ENCODE results near the gene TFDP2.

- TF ChIP-seq POLR2AphosphoS5 (IDR thresholded peaks at IDR 0.05) = no peak
- TF ChIP-seq, protein P1, sequence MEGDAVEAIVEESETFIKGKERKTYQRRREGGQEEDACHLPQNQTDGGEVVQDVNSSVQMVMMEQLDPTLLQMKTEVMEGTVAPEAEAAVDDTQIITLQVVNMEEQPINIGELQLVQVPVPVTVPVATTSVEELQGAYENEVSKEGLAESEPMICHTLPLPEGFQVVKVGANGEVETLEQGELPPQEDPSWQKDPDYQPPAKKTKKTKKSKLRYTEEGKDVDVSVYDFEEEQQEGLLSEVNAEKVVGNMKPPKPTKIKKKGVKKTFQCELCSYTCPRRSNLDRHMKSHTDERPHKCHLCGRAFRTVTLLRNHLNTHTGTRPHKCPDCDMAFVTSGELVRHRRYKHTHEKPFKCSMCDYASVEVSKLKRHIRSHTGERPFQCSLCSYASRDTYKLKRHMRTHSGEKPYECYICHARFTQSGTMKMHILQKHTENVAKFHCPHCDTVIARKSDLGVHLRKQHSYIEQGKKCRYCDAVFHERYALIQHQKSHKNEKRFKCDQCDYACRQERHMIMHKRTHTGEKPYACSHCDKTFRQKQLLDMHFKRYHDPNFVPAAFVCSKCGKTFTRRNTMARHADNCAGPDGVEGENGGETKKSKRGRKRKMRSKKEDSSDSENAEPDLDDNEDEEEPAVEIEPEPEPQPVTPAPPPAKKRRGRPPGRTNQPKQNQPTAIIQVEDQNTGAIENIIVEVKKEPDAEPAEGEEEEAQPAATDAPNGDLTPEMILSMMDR (IDR thresholded peaks at IDR 0.05) = no peak
- TF ChIP-seq POLR2A (IDR thresholded peaks at IDR 0.05) = no peak
Measured at GRCh38 chr3:141963301-141963700, 186.0 kb downstream of the TFDP2 start.
